ENCODE measurements around the gene ENPP7.

The ENPP7 gene

GRCh38 chr17:79742951-79743476 is 12.3 kb downstream of the ENPP7 start:
- no peak for TF ChIP-seq CTCF (IDR thresholded peaks at IDR 0.05; ENCODE audit: insufficient read depth, low read depth, low read length, missing control alignments)
- no peak overlapping the region for H3K4me3 ChIP-seq (ENCODE audit: low read length)
- DNase-seq (ENCODE audit: low read depth) = no peak

GRCh38 chr17:79743614-79744013 is 12.9 kb downstream of the ENPP7 start:
- TF ChIP-seq CTCF (IDR thresholded peaks at IDR 0.05; ENCODE audit: insufficient read depth, low read depth, low read length, missing control alignments) = no peak
- H3K4me3 ChIP-seq (ENCODE audit: low read length) = no peak overlapping the region
- no peak for DNase-seq (ENCODE audit: low read depth)

- DNase-seq (ENCODE audit: low read depth) = peak; percentile 23
- no peak overlapping the region for H3K4me3 ChIP-seq (ENCODE audit: low read length)
- no peak for TF ChIP-seq CTCF (IDR thresholded peaks at IDR 0.05; ENCODE audit: insufficient read depth, low read depth, low read length, missing control alignments)
These were observed 14.9 kb downstream of the ENPP7 start for GRCh38 chr17:79745641-79746105.

- H3K4me3 ChIP-seq (ENCODE audit: low read length) = no peak overlapping the region
- TF ChIP-seq CTCF (IDR thresholded peaks at IDR 0.05; ENCODE audit: insufficient read depth, low read depth, low read length, missing control alignments) = no peak
- DNase-seq (ENCODE audit: low read depth) = peak; percentile 6
These were observed 16.3 kb downstream of the ENPP7 start for GRCh38 chr17:79746889-79747507.

- H3K4me3 ChIP-seq (ENCODE audit: low read length) = no peak overlapping the region
- no peak for TF ChIP-seq CTCF (IDR thresholded peaks at IDR 0.05; ENCODE audit: insufficient read depth, low read depth, low read length, missing control alignments)
- DNase-seq (ENCODE audit: low read depth) = no peak
These were observed 17.0 kb downstream of the ENPP7 start for GRCh38 chr17:79747508-79748294.

- TF ChIP-seq CTCF (IDR thresholded peaks at IDR 0.05; ENCODE audit: insufficient read depth, low read depth, low read length, missing control alignments) = no peak
- no peak for DNase-seq (ENCODE audit: low read depth)
- H3K4me3 ChIP-seq (ENCODE audit: low read length) = no peak overlapping the region
These were observed 17.8 kb downstream of the ENPP7 start for GRCh38 chr17:79748295-79749099.

Data from epithelial cell of esophagus (primary cell).